Smooth muscle cell (in vitro differentiated cells): ENCODE measurements around the gene GALNS. TPM values are rescaled to one million over a fixed set of nuclear protein-coding genes. Genes with fewer than 3 reads are reported as not detected.

ENCODE experiments used
- DNase-seq: peaks from one replicate; lab custom pipeline; 2025; ENCODE audit not compliant: unreplicated experiment; lab: John Stamatoyannopoulos, UW
- H2AFZ ChIP-seq: fragments of 200-600 bp; sonication (generic); 2 replicates; pipeline ENCODE4 v1.6.0; 2016; ENCODE audit warnings: antibody characterized with exemption, low read depth, mild to moderate bottlenecking
- H3F3A ChIP-seq: fragments of 200-600 bp; sonication (generic); 2 replicates; pipeline ENCODE4 v1.6.0; 2017; ENCODE audit warnings: antibody characterized with exemption, low read depth
- H3K27ac ChIP-seq: fragments of 200-600 bp; sonication (generic); 2 replicates; pipeline ENCODE4 v1.5.1; 2016; ENCODE audit warnings: low read depth, mild to moderate bottlenecking
- H3K27me3 ChIP-seq: fragments of 200-600 bp; sonication (generic); 2 replicates; pipeline ENCODE4 v1.6.1; 2016; ENCODE audit warnings: low read depth, mild to moderate bottlenecking
- H3K36me3 ChIP-seq: fragments of 200-600 bp; sonication (generic); 2 replicates; pipeline ENCODE4 v1.5.1; 2016; ENCODE audit warnings: low read depth
- H3K4me1 ChIP-seq: fragments of 200-600 bp; sonication (generic); 2 replicates; pipeline ENCODE4 v1.5.1; 2016; ENCODE audit warnings: low read depth
- H3K4me2 ChIP-seq: fragments of 200-600 bp; sonication (generic); 2 replicates; pipeline ENCODE4 v1.6.0; 2016; ENCODE audit warnings: mild to moderate bottlenecking
- H3K4me3 ChIP-seq: fragments of 200-600 bp; sonication (generic); 2 replicates; pipeline ENCODE4 v1.5.1; 2016; ENCODE audit warnings: mild to moderate bottlenecking
- H3K79me2 ChIP-seq: fragments of 200-600 bp; sonication (generic); 2 replicates; pipeline ENCODE4 v1.6.0; 2016; ENCODE audit warnings: low read depth, mild to moderate bottlenecking
- H3K9ac ChIP-seq: fragments of 200-600 bp; sonication (generic); 2 replicates; pipeline ENCODE4 v1.6.0; 2016; ENCODE audit warnings: low read depth
- H3K9me3 ChIP-seq: fragments of 200-600 bp; sonication (generic); replicated peaks from 2 replicates; pipeline ENCODE4 v1.5.1; 2016; ENCODE audit warnings: low read depth
- H4K20me1 ChIP-seq: fragments of 200-600 bp; sonication (generic); 2 replicates; pipeline ENCODE4 v1.6.0; 2016; ENCODE audit warnings: low read depth
- WGBS: methylation state at CpG from one replicate; pipeline ENCODE4 v1.1.7; 2016; ENCODE audit warnings: low lambda C conversion rate; 5-methylcytosine and 5-hydroxymethylcytosine counted together
- polyA plus RNA-seq: library from polyadenylated mRNA; unstranded; fragments of >200 nt; fragmentation: Nextera tagmentation; extraction: Ambion mirVana; gene quantifications from 2 replicates; pipeline ENCODE4 v1.2.1, GENCODE V29; 2016
- total RNA-seq: library from RNA; depleted of rRNA; stranded (reverse); fragments of >200 nt; gene quantifications from 2 replicates; pipeline ENCODE4 v1.2.3, GENCODE V29; 2014
- TF ChIP-seq, protein P1 (sequence below): fragments of 200-600 bp; sonication (generic); IDR thresholded peaks from 2 replicates; pipeline ENCODE4 v1.5.1; 2017; ENCODE audit warnings: borderline replicate concordance, mild to moderate bottlenecking, antibody characterized with exemption; ENCODE audit not compliant: insufficient read depth, poor library complexity, severe bottlenecking

GALNS gene
- total and polyA plus RNA-seq, 2 experiments from 2014 or later = 20.8 to 21.3 TPM

DNA sequence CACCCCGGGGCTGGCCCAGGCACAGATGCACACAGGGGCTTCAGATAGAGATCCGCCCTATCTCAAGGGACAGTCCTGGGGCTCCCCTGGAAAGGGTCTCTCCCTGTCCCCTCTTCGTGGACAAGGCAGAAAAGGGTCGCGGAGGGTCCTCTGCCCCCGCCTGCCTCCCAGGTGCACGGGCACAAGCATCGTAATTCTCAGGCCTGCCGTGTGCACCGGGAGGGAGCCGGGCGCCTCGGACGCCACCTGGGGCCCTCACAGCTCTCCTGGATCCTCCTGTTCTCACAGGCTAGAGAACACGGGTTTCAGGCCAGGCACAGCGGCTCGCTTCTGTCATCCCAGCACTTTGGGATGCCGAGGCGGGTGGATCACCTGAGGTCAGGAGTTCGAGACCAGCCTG lies 21.6 kb upstream of the GALNS start:
- Histone ChIP-seq H3F3A (no peaks in the 10 kb centered on the region), H2AFZ (no peak overlapping the region), H3K36me3 (no peaks in the 10 kb centered on the region), H3K4me2 (no peak overlapping the region), H3K27me3 (no peaks in the 10 kb centered on the region), H3K9me3 (no peaks in the 10 kb centered on the region), H3K79me2 (no peaks in the 10 kb centered on the region), H3K4me1 (no peaks in the 10 kb centered on the region), H4K20me1 (no peaks in the 10 kb centered on the region), H3K4me3 (no peak overlapping the region), H3K9ac (no peak overlapping the region), H3K27ac (no peak overlapping the region)
- DNase-seq = no peak
- WGBS = 93% methylated on average over 20 of the region's 20 CpGs
- TF ChIP-seq, protein P1, sequence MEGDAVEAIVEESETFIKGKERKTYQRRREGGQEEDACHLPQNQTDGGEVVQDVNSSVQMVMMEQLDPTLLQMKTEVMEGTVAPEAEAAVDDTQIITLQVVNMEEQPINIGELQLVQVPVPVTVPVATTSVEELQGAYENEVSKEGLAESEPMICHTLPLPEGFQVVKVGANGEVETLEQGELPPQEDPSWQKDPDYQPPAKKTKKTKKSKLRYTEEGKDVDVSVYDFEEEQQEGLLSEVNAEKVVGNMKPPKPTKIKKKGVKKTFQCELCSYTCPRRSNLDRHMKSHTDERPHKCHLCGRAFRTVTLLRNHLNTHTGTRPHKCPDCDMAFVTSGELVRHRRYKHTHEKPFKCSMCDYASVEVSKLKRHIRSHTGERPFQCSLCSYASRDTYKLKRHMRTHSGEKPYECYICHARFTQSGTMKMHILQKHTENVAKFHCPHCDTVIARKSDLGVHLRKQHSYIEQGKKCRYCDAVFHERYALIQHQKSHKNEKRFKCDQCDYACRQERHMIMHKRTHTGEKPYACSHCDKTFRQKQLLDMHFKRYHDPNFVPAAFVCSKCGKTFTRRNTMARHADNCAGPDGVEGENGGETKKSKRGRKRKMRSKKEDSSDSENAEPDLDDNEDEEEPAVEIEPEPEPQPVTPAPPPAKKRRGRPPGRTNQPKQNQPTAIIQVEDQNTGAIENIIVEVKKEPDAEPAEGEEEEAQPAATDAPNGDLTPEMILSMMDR = no peak

DNA sequence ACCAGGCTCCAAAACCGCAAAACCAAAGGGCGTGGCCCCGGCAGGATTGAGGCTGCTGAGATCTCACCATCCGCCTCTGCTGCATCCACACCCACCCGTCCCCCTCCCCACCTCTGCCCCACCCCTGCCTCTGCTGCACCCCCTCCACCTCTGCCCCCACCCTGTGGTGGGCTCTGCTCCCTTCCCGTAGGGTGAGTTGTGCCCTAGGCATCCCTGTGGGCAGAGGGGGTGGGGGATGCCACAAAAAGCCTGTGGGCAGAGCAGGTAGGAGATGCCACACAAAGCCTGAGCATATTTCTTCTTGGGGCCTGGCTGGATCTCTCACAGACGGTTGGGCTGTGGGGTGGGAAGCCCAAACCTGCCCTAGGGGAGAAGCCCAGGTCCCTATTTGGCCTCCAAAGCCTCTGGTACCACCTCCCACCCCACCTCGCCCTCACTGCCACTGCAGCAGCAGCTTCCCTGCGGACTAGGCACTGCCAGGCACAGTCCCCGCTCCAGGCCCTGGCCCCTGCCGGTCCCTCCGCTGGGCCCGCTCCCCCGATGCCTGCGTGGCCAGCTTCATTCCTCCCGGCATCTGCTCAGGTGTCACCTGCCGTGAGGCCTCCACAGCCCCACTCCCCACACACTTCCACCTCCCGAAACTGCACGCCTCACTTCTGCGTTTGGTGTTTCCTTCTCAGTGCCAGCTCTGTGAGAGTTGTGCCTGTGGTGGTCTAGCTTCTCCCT lies 21.0 kb upstream of the GALNS start:
- no peaks in the 10 kb centered on the region for H3K4me1 ChIP-seq
- no peak overlapping the region for H3K4me2 ChIP-seq
- no peaks in the 10 kb centered on the region for H3K9me3 ChIP-seq
- 87% methylated on average over 18 of the region's 20 CpGs for WGBS
- no peaks in the 10 kb centered on the region for H3F3A ChIP-seq
- no peaks in the 10 kb centered on the region for H4K20me1 ChIP-seq
- H3K4me3 ChIP-seq = no peak overlapping the region
- no peak overlapping the region for H2AFZ ChIP-seq
- no peaks in the 10 kb centered on the region for H3K79me2 ChIP-seq
- H3K9ac ChIP-seq = no peak overlapping the region
- no peak overlapping the region for H3K27ac ChIP-seq
- H3K27me3 ChIP-seq = no peaks in the 10 kb centered on the region
- DNase-seq = no peak
- TF ChIP-seq, protein P1 = no peak
- no peaks in the 10 kb centered on the region for H3K36me3 ChIP-seq

DNA sequence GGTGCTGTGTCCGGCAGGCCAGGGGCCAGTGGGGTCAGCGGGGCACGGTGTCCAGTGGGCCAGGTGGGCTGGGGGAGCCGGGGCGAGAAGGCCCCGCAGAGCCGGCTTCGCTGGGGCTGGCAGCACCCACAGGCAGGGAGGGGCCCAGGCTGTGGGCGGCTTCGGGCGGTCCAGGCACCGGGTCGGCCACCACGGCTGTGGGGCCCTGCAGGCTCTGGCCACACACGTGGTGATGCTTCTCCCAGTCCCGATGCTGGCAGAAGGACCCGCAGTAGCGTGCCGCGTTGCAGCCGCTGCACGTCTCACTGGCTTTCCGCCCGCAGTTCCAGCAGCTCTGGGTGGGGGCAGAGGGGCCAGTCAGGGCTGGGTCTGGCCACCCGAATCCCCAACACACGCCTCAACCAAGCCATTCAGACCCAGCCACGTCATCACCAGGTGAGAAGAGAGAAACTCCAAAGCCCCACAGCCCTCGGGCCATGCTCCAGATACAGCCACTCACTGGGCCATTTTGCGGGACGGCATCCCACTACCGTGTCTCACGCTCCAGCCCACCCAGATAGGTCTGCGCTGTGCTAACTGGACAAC lies 20.3 kb upstream of the GALNS start:
- 95% methylated on average over 27 of the region's 33 CpGs for WGBS
- Histone ChIP-seq H3K79me2 (no peaks in the 10 kb centered on the region), H3K4me1 (no peaks in the 10 kb centered on the region), H4K20me1 (no peaks in the 10 kb centered on the region), H3F3A (no peaks in the 10 kb centered on the region), H3K36me3 (no peaks in the 10 kb centered on the region), H3K4me2 (no peak overlapping the region), H2AFZ (no peak overlapping the region), H3K9me3 (no peaks in the 10 kb centered on the region), H3K27me3 (no peaks in the 10 kb centered on the region), H3K4me3 (no peak overlapping the region), H3K27ac (no peak overlapping the region), H3K9ac (no peak overlapping the region)
- no peak for DNase-seq
- TF ChIP-seq, protein P1 = no peak

DNA sequence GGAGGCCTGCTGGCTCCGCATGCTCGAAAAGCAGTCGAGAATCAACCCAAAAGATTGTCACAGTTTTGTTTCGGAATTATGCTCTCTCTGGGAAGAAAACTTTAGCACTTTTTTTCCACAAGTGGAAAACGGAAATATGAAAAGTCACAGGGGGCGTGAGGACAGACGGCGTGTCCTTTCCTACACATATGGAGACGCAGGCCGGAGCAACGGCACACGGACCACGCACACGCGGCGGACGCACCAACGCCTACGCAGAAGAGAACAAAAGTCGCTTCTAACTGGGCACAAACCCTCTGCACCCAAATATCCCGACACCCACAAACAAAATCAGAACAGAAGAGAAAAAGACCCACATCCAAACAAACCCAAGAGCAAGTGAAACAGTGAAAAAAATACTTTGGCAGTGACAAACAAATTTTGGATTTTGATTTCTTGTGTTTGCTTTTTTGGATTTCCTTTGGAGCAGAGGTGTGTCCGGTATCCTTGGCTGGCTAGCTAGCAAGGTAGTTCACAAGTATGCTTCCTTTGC lies 19.0 kb upstream of the GALNS start:
- Histone ChIP-seq H3K36me3 (no peaks in the 10 kb centered on the region), H3K9me3 (no peaks in the 10 kb centered on the region), H3K9ac (no peak overlapping the region), H3K4me1 (no peaks in the 10 kb centered on the region), H2AFZ (no peak overlapping the region), H3K4me2 (no peak overlapping the region), H3F3A (no peaks in the 10 kb centered on the region), H3K4me3 (no peak overlapping the region), H3K27me3 (no peaks in the 10 kb centered on the region), H3K27ac (no peak overlapping the region), H3K79me2 (no peaks in the 10 kb centered on the region), H4K20me1 (no peaks in the 10 kb centered on the region)
- DNase-seq = no peak
- WGBS = 95% methylated on average over 22 of the region's 22 CpGs
- TF ChIP-seq, protein P1 = no peak
